GM18951 (cell line): Measurements from ENCODE around the gene GOLIM4.
A peak's percentile ranks its signal among the peaks of the same experiment; 100 is the strongest.
"Not testable (repeated sequence)": the region's sequence is repeated elsewhere in the genome, so short reads cannot be mapped to it uniquely, and the experiment has no call there.

ENCODE experiments used
- POLR2A ChIP-seq: IDR thresholded peaks from 4 replicates; pipeline ENCODE4 v1.6.1; 2011; ENCODE audit warnings: mild to moderate bottlenecking; ENCODE audit not compliant: insufficient read length, insufficient read depth; ENCODE audit errors: extremely low read depth
- in situ Hi-C: fragments of 300-500 bp; cut with MboI; formaldehyde crosslinking; loops from one replicate; pipeline ENCODE4 v1.12.0; 2022; ENCODE audit warnings: low sequenced_read_pairs, mixed read lengths, inconsistent platforms; ENCODE audit not compliant: unreplicated experiment

The GOLIM4 gene, protein sequence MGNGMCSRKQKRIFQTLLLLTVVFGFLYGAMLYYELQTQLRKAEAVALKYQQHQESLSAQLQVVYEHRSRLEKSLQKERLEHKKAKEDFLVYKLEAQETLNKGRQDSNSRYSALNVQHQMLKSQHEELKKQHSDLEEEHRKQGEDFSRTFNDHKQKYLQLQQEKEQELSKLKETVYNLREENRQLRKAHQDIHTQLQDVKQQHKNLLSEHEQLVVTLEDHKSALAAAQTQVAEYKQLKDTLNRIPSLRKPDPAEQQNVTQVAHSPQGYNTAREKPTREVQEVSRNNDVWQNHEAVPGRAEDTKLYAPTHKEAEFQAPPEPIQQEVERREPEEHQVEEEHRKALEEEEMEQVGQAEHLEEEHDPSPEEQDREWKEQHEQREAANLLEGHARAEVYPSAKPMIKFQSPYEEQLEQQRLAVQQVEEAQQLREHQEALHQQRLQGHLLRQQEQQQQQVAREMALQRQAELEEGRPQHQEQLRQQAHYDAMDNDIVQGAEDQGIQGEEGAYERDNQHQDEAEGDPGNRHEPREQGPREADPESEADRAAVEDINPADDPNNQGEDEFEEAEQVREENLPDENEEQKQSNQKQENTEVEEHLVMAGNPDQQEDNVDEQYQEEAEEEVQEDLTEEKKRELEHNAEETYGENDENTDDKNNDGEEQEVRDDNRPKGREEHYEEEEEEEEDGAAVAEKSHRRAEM

DNA sequence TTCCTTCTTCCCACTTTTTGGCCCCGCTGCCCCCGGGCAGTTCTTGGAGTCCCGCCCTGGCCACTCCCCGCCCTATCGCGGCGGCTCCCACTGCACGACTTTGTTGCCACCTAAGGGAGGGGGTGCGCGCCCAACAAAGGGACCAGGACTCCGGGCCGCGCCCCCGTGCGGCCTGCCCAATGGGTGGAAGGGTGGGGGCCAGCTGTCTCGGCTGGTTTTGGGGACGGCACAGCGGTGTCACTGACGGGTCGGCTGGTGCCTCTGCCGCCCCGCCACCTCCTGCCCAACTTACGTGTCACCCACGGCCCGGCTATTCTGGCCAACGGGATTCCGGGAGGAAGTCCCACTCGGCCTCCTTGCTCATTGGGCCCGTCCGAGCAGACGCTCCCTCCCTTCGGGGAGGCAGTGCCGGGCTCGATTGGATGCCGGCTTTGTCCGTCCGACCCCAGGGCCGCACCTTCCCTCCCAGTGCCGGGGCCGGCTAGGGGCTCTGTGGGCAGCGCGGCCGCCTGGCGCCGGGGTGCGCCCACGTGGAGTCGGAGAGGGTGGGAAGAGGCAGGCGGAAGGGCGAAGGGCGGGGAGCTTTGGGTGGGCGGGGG, at the start of gene GOLIM4:
Gene GOLIM4, minus strand, starts transcription at position 314 of the 599 bp plus-strand sequence. CDS start 639 bp downstream, outside the sequence.
- in situ Hi-C loops: no loop called here
- TF ChIP-seq POLR2A: peak; percentile 71

DNA sequence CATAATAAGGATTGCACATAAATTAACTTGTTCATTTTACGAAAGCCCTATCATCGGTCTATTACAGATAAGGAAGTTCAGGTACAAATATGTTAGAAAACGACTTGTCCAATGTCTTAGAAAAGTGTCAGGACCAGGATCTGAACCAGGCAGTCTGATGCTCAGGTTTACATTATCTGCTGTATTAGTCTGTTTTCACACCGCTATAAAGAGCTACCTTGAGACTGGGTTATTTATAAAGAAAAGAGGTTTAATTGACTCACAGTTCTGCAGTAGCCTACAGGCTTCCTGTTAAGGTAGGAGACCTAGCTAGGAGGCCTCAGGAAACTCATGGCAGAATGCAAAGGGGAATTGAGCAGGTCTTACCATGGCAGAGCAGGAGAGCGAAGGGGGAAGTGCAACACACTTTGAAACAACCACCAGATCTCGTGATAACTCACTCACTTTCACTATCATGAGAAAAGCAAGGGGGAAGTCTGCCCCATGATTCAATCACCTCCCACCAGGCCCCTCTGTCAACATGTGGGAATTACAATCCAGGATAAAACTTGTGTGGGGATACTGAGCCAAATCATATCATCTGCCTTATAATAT, 45.8 kb upstream of the GOLIM4 start:
- in situ Hi-C loops: no loop called here
- no peak for TF ChIP-seq POLR2A

DNA sequence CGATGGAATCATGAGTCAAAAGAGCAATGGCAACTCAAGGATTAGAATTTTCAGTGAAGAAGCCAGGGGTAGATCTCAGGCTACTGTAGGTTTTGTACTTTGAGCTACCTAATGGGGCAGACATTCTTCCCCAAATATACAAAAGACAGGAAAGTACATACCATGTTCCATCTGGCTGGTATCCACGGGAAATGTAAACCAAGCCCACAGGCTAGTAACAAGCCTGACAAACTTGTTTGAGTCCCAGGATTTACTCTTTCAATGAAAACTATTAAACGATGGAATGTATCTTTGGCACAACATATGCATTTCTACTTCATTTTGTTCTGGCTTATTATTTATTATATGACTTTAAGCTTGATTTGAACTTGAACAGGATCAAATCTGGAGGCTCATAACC, 44.2 kb upstream of the GOLIM4 start:
- no peak for TF ChIP-seq POLR2A
- in situ Hi-C loops: no loop called here

DNA sequence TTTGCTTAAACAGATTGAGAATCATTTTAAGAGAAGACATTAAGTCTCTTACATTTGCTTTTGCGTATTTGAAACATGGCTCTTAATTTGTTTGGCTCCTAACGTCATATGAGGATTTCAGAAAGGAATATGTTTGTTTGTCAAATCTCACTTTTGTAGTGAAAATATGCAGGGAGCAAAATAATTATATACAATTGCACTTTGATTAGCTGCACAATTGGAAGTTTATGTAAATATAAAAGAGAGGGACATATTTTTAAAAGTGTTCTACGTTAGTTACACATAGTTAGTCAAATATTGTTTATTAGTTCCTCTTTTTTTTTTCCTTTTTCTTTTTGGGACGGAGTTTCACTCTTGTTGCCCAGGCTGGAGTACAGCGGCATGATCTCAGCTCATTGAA, 42.7 kb upstream of the GOLIM4 start:
- no peak for TF ChIP-seq POLR2A
- in situ Hi-C loops: no loop called here

DNA sequence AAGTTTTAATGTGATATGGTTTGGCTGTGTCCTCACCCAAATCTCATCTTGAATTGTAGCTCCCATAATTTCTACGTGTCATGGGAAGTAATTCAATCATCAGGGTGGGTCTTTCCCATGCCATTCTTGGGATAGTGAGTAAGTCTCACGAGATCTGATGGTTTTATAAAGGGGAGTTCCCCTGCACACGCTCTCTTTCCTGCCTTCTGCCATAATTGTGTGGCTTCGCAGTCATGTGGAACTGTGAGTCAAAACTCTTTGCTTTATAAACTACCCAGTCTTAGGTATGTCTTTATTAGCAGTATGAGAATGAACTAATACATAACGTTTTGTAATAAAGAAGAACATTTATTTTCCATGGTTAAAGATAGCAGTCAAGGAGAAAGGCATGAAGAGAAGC, 39.2 kb upstream of the GOLIM4 start:
- in situ Hi-C loops: no loop called here
- TF ChIP-seq POLR2A: no peak

DNA sequence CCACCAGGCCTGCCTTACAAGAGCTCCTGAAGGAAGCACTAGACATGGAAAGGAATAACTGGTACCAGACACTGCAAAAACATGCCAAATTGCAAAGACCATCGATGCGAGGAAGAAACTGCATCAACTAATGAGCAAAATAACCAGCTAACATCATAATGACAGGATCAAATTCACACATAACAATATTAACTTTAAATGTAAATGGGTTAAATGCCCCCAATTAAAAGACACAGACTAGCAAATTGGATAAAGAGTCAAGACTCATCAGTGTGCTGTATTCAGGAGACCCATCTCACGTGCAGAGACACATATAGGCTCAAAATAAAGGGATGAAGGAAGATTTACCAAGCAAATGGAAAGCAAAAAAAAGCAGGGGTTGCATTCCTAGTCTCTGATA, 34.5 kb upstream of the GOLIM4 start:
- in situ Hi-C loops: not testable (repeated sequence)

DNA sequence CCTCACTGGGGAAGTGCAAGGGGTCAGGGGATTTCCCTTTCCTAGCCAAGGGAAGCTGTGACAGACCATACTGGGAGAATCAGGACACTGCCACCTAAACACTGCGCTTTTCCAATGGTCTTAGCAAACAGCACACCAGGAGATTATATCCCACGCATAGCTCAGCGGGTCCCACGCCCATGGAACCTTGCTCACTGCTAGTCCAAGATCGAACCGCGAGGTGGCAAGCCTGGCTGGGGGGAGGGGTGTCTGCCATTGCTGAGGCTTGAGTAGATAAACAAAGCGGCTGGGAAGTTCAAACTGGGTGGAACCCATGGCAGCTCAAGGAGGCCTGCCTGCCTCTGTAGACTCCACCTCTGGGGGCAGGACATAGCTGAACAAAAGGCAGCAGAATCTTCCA, 32.7 kb upstream of the GOLIM4 start:
- in situ Hi-C loops: not testable (repeated sequence)

DNA sequence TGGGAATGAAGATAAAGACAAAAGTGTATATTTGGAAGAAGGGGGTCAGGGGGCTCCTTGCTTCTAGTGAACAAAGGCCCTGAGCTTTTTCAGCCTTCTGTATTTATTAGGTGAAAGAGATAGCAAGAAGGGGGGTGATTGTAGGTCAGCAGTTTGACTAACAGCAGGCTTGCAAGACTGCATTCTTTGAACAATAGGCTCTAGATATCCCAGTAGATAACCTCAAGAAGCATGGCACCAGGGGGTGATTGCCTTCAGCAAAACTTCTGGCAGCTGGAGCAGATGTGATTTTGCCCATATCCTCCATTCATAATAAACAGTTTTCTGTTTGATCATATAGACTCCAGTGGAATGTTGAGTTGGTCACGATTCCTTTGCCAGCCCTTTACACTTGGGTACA, 31.7 kb upstream of the GOLIM4 start:
- in situ Hi-C loops: no loop called here

DNA sequence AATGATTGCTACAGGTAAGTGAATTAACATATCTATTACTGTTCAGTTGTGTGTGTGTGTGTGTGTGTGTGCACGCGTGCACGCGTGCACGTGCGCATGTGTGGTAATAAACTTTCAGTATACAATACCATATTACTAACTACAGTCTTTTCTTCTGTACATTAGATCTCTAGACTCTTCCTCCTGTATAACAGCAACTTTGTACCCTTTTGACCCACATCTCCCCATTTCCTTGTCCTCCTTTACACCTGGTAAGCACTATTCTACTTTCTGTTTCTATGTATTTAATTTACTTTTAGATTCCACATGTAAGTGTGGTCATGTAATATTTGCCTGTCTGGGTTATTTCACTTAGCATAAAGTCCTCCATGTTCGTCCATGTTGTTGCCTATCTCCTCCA, 29.1 kb upstream of the GOLIM4 start:
- no peak for TF ChIP-seq POLR2A
- in situ Hi-C loops: no loop called here

More for the DNA sequence above, 31.7 kb upstream of the GOLIM4 start:
- TF ChIP-seq POLR2A: no peak

DNA sequence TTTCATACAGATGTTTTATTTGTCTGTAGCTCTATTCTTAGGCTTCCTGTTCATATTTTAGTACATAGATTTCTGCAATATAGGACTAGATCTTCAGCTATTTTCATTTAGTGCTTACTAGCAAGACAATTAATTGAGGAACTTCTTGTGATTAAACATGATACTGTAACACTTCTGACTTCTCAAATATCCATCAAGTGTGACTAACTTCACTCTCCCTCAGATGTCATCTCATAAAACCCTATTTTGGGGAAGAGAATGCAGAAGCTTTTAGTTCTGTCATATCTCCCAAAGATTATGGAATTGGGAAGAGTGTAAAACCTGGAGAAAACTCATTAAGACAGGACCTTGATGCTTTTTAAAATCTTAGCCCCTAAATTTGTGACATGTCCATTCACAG, 28.6 kb upstream of the GOLIM4 start:
- in situ Hi-C loops: no loop called here

DNA sequence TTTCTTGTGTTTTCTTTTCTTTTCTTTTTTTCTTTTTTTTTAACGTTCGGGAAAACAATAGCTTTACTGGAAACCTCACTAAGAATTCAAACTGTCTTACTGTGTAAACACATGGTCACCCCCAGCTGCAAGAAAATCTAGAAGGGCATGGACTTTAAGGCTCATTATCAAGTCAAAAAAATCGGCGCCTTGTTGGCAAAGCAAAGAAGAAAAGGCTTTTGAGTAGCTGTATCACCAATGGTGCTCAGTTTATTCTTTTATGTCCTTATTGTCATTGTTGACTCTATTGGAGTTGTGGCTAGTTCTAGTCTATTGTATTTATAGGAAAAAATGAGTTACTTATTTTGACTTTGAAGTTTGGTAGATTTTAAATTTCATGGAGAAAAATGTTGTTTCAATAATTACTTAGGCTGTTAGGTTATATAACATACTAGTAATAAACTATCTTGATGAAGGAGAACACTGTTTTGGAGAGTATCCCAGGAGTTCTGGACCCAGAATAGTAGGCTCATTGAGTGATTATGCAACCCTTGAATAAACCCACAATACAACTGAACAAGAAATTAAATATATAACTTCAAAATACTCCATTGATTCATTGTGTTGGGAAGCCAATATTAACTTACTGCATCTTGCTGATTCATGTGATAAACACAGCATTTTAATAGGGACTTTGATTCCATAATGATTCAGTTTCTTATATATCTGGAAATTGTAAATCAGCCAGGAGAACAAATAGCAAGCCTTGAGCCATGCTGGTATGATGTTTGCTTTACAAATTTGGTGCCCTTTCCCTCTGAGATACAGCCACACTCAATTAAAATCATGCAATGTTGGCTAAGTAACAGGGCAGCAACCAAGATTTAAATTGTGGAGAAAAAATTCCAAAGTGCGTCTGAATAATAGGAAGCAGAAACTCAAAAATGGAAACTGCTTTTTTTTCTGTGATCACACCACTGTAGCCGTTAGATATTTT, 27.8 kb upstream of the GOLIM4 start:
- no peak for TF ChIP-seq POLR2A
- in situ Hi-C loops: no loop called here

More for the DNA sequence above, 28.6 kb upstream of the GOLIM4 start:
- TF ChIP-seq POLR2A: no peak

DNA sequence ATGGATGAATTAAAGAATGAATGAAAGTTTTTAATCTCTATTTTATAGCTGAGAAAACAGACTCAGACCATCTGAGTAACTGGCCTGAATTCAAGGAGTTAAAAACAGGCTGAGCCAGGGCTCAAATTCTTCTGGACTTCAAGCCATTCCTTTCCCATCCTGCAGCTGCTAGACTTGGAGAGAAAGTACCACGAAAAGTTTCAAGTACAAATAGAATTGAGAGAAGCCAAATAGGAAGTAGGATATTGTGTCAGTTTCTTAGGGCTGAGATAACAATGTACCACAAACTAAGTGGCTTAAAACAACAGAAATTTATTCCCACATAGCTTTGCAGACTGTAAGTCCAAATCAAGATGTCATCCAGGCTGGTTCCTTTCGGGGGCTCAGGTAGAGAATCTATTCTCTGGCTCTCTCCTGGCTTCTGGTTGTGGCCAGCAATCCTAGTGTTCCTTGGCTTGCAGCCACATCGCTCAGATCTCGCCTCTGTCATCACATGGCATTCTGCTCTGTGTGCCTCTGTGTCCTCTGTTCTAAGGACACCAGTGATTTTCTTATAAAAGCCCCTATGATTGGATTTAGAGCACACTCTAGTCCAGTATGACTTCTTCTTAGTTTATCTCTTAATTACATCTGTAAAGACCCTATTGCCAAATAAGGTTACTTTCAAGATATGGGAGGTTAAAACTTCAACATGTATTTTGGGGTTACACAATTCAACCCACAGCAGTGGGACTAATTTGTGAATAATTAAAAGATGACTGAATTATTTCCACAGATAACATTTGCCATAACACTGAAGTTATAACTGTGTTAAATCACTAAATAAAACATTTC, 25.7 kb upstream of the GOLIM4 start:
- in situ Hi-C loops: no loop called here
- TF ChIP-seq POLR2A: no peak
